ENCODE results near the gene TM4SF20. TPM values are rescaled to one million over a fixed set of nuclear protein-coding genes. Genes with fewer than 3 reads are reported as not detected.

Gene TM4SF20
- polyA plus RNA-seq, 1 donor from 2014 or later: not detected

DNA sequence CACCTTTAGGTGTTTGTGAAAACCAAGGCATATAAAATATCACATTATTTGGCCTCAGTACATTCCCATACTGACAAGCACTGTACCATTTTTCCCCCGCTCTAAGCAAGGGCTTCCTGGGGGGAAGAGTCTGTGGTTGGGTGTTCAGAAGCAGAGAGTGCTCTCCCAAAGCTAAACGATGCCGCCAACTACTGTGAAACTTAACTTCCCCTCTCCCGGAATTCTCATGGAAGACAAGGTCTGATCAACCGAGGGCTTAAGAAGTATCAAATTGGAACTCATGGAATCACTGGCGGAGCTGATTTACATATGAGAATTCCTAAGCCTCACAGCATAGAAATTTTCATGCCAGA is 54.5 kb downstream of the TM4SF20 start:
- Histone ChIP-seq H3K9ac (ENCODE audit: low read length) (peak overlapping the region; percentile 94), H3K27me3 (ENCODE audit: insufficient read depth, low read depth, low read length) (no peaks in the 10 kb centered on the region), H3K36me3 (ENCODE audit: insufficient read depth, low read length) (no peaks in the 10 kb centered on the region), H3K79me2 (replicated peaks; ENCODE audit: insufficient read depth, low read length) (peaks cover 42% of the 10 kb centered on the region), H3K4me3 (ENCODE audit: low read length) (peak overlapping the region; percentile 100), H2AFZ (ENCODE audit: low read depth, low read length) (peak overlapping the region; percentile 96), H3K9me3 (ENCODE audit: low read length) (no peaks in the 10 kb centered on the region), H3K27ac (ENCODE audit: low read length) (peak overlapping the region; percentile 89), H3F3A (ENCODE audit: insufficient read depth, low read length, poor library complexity, severe bottlenecking) (peaks cover 4% of the 10 kb centered on the region), H3K9me2 (ENCODE audit: insufficient read depth, low read length) (no peaks in the 10 kb centered on the region), H4K20me1 (ENCODE audit: insufficient read depth) (no peaks in the 10 kb centered on the region), H3K4me2 (ENCODE audit: low read length) (peak overlapping the region; percentile 83)
- TF ChIP-seq, protein P1, sequence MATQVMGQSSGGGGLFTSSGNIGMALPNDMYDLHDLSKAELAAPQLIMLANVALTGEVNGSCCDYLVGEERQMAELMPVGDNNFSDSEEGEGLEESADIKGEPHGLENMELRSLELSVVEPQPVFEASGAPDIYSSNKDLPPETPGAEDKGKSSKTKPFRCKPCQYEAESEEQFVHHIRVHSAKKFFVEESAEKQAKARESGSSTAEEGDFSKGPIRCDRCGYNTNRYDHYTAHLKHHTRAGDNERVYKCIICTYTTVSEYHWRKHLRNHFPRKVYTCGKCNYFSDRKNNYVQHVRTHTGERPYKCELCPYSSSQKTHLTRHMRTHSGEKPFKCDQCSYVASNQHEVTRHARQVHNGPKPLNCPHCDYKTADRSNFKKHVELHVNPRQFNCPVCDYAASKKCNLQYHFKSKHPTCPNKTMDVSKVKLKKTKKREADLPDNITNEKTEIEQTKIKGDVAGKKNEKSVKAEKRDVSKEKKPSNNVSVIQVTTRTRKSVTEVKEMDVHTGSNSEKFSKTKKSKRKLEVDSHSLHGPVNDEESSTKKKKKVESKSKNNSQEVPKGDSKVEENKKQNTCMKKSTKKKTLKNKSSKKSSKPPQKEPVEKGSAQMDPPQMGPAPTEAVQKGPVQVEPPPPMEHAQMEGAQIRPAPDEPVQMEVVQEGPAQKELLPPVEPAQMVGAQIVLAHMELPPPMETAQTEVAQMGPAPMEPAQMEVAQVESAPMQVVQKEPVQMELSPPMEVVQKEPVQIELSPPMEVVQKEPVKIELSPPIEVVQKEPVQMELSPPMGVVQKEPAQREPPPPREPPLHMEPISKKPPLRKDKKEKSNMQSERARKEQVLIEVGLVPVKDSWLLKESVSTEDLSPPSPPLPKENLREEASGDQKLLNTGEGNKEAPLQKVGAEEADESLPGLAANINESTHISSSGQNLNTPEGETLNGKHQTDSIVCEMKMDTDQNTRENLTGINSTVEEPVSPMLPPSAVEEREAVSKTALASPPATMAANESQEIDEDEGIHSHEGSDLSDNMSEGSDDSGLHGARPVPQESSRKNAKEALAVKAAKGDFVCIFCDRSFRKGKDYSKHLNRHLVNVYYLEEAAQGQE (IDR thresholded peaks at IDR 0.05; ENCODE audit: borderline replicate concordance): no peak
- TF ChIP-seq EZH2 (IDR thresholded peaks at IDR 0.05; ENCODE audit: borderline replicate concordance, insufficient read depth, low read length, poor library complexity, severe bottlenecking) (no peak), SMC3 (conservative IDR thresholded peaks at IDR 0.05; ENCODE audit: poor library complexity) (no peak), POLR2AphosphoS5 (IDR thresholded peaks at IDR 0.05) (no peak), MXI1 (conservative IDR thresholded peaks at IDR 0.05; ENCODE audit: poor library complexity, severe bottlenecking) (no peak), RAD21 (conservative IDR thresholded peaks at IDR 0.05) (no peak), EP300 (conservative IDR thresholded peaks at IDR 0.05; ENCODE audit: poor library complexity, severe bottlenecking) (no peak), TAF1 (IDR thresholded peaks at IDR 0.05; ENCODE audit: low read depth) (no peak)
- TF ChIP-seq, protein P2, sequence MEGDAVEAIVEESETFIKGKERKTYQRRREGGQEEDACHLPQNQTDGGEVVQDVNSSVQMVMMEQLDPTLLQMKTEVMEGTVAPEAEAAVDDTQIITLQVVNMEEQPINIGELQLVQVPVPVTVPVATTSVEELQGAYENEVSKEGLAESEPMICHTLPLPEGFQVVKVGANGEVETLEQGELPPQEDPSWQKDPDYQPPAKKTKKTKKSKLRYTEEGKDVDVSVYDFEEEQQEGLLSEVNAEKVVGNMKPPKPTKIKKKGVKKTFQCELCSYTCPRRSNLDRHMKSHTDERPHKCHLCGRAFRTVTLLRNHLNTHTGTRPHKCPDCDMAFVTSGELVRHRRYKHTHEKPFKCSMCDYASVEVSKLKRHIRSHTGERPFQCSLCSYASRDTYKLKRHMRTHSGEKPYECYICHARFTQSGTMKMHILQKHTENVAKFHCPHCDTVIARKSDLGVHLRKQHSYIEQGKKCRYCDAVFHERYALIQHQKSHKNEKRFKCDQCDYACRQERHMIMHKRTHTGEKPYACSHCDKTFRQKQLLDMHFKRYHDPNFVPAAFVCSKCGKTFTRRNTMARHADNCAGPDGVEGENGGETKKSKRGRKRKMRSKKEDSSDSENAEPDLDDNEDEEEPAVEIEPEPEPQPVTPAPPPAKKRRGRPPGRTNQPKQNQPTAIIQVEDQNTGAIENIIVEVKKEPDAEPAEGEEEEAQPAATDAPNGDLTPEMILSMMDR (IDR thresholded peaks at IDR 0.05; ENCODE audit: poor library complexity, severe bottlenecking): no peak

DNA sequence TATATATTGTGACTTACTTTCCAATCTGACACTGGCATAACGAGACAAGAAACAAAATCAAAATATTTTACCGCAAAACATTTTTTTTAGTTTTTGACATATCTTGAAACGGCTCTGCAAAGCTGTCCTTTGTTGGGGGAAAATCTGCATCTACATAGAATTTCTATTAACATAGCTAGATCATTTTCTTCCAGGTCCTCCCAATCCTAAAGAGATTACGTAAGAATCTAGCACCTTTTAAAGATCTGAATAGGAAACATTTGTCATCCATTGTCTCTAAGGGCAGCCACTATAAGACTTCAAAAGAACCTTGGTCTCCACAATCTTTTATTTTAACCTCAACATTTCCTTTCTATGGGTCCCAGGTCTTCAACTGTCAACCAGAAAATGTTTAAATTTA is 55.3 kb downstream of the TM4SF20 start:
- Histone ChIP-seq H3K9me2 (ENCODE audit: insufficient read depth, low read length) (no peaks in the 10 kb centered on the region), H3K36me3 (ENCODE audit: insufficient read depth, low read length) (no peaks in the 10 kb centered on the region), H3K9ac (ENCODE audit: low read length) (no peak overlapping the region), H3K9me3 (ENCODE audit: low read length) (no peaks in the 10 kb centered on the region), H3K27me3 (ENCODE audit: insufficient read depth, low read depth, low read length) (no peaks in the 10 kb centered on the region), H3K4me3 (ENCODE audit: low read length) (no peak overlapping the region), H3K27ac (ENCODE audit: low read length) (no peak overlapping the region), H3K4me2 (ENCODE audit: low read length) (no peak overlapping the region), H4K20me1 (ENCODE audit: insufficient read depth) (no peaks in the 10 kb centered on the region), H3F3A (ENCODE audit: insufficient read depth, low read length, poor library complexity, severe bottlenecking) (peaks cover 4% of the 10 kb centered on the region), H3K79me2 (replicated peaks; ENCODE audit: insufficient read depth, low read length) (peaks cover 34% of the 10 kb centered on the region), H2AFZ (ENCODE audit: low read depth, low read length) (no peak overlapping the region)
- TF ChIP-seq EZH2 (IDR thresholded peaks at IDR 0.05; ENCODE audit: borderline replicate concordance, insufficient read depth, low read length, poor library complexity, severe bottlenecking): no peak
- TF ChIP-seq, protein P2 (IDR thresholded peaks at IDR 0.05; ENCODE audit: poor library complexity, severe bottlenecking): no peak
- TF ChIP-seq SMC3 (conservative IDR thresholded peaks at IDR 0.05; ENCODE audit: poor library complexity): no peak
- no peak for TF ChIP-seq MXI1 (conservative IDR thresholded peaks at IDR 0.05; ENCODE audit: poor library complexity, severe bottlenecking)
- TF ChIP-seq, protein P1 (IDR thresholded peaks at IDR 0.05; ENCODE audit: borderline replicate concordance): no peak
- TF ChIP-seq RAD21 (conservative IDR thresholded peaks at IDR 0.05): no peak
- TF ChIP-seq TAF1 (IDR thresholded peaks at IDR 0.05; ENCODE audit: low read depth): no peak
- TF ChIP-seq EP300 (conservative IDR thresholded peaks at IDR 0.05; ENCODE audit: poor library complexity, severe bottlenecking): no peak
- no peak for TF ChIP-seq POLR2AphosphoS5 (IDR thresholded peaks at IDR 0.05)
